Adrenal gland (tissue), 12 donors: Measurements from ENCODE around the gene FEZF2. TPM values are rescaled to one million over a fixed set of nuclear protein-coding genes. Genes with fewer than 3 reads are reported as not detected.

Source experiments
- DNase-seq, 7 donors: peaks; one replicate each; pipeline ENCODE4 v3.0.0-alpha.2; 2019 to 2020
- H3K27ac ChIP-seq, 5 donors: fragments of 200-600 bp; sonication (generic) in 4 of 5; 1 replicate in 3 of 5; 2 replicates in 2 of 5; pipeline versions ENCODE4 v1.5.1 to v1.8.0; 2016 to 2020; ENCODE audit warnings: mild to moderate bottlenecking in 1 of 5
- H3K27me3 ChIP-seq: fragments of 200-600 bp; 2 replicates; pipeline ENCODE4 v1.8.0; 2021
- H3K36me3 ChIP-seq, 2 donors: fragments of 200-600 bp; replicated peaks in 1 of 2; 1 replicate in 1 of 2; 2 replicates in 1 of 2; pipeline versions ENCODE4 v1.5.1 to v1.8.0; 2018 to 2022
- H3K4me1 ChIP-seq, 2 donors: fragments of 200-600 bp; replicated peaks in 1 of 2; 1 replicate in 1 of 2; 2 replicates in 1 of 2; pipeline versions ENCODE4 v1.5.1 to v1.8.0; 2018 to 2021
- H3K4me3 ChIP-seq, 4 donors: fragments of 200-600 bp; sonication (generic) in 3 of 4; one replicate each; pipeline ENCODE4 v1.5.1; 2016 to 2018
- H3K9me3 ChIP-seq, 3 donors: fragments of 200-600 bp; sonication (generic) in 1 of 3; replicated peaks in 1 of 3; 1 replicate in 2 of 3; 2 replicates in 1 of 3; pipeline versions ENCODE4 v1.5.1 to v1.8.0; 2016 to 2021
- POLR2A ChIP-seq, 2 donors: fragments of 450-650 bp; IDR thresholded peaks; one replicate each; pipeline ENCODE4 v1.6.1; 2017; ENCODE audit warnings: antibody characterized with exemption in 2 of 2, mild to moderate bottlenecking in 2 of 2, moderate library complexity in 1 of 2
- WGBS, 4 donors: extraction: QIAGEN DNeasy Blood & Tissue Kit in 2 of 4; methylation state at CpG; one replicate each; pipeline versions ENCODE4 v1.1.5 to v1.1.7; 2013 to 2017; 5-methylcytosine and 5-hydroxymethylcytosine counted together
- intact Hi-C, 2 donors: fragments of 100-400 bp; cut with DNase I; formaldehyde crosslinking; loops; one replicate each; pipeline versions ENCODE4 v1.14.1 to v1.15.0; 2022 to 2023
- polyA plus RNA-seq, 3 donors: library from polyadenylated mRNA; stranded (reverse); fragments of 200-250 nt in 2 of 3; fragments of 350-450 nt in 1 of 3; fragmentation: Illumina TruSeq in 1 of 3; extraction: RNeasy Lipid Tissue Mini Kit (QIAGEN cat#74804) in 1 of 3; gene quantifications; one replicate each; pipeline ENCODE4 v1.2.3, GENCODE V29; 2013 to 2014
- total RNA-seq, 9 donors: library from RNA; depleted of rRNA in 4 of 9; stranded (reverse); fragments of >200 nt in 4 of 9; fragments of 120-200 nt in 1 of 9; fragmentation: NEBNext Ultra II Directional in 1 of 9; extraction: Animal tissue kit (Norgen Biotek cat#: 25700) in 1 of 9; gene quantifications; one replicate each; pipeline versions ENCODE4 v1.1.0 to v1.2.4, GENCODE V29; 2013 to 2023
- TF ChIP-seq, protein P1 (sequence below), 6 experiments: fragments of 450-650 bp in 4 of 6; fragments of 200-600 bp in 2 of 6; sonication (generic) in 1 of 6; IDR thresholded peaks; 1 replicate in 5 of 6; 2 replicates in 1 of 6; pipeline versions ENCODE4 v1.5.1 to v1.8.0; 2016 to 2021; ENCODE audit warnings: antibody characterized with exemption in 6 of 6, mild to moderate bottlenecking in 2 of 6, moderate library complexity in 1 of 6
- donor health status: healthy with polysubstance abuse.
- donor health status: Bipolar disorder and iron deficiency.
- donor health status: DM: yes; HTN: yes; CAD: no.
- donor health status: DM: no; HTN: no; CAD: no.
- donor health status: DM: no; HTN: no; CAD: no.
- donor health status: DM: yes; HTN: yes; CAD: no.

The FEZF2 gene
- total and polyA plus RNA-seq, 12 donors: not detected

DNA sequence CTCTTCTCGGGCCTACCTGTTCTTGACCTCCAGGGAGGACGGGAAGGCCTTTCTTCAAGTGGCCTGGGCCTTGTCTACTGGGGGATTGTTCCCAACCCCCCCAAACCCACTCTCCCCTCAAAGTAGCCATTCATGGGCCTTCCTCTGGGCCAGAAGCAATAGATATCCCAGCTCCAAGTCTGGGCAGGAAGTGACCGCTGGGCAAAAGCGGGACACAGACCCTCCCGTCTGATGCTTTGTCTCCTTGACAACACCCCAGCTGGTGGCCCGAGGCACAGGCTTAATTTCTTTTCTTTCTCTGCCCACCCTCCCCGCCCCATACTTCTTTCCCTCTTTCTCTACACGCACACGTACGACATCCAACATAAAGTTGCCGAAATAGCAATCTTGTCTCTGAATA is 41.4 kb upstream of the FEZF2 start:
- 79 to 85% (median 82%) methylated on average over 11 of the region's 11 CpGs for WGBS, 4 donors
- DNase-seq: no peak

DNA sequence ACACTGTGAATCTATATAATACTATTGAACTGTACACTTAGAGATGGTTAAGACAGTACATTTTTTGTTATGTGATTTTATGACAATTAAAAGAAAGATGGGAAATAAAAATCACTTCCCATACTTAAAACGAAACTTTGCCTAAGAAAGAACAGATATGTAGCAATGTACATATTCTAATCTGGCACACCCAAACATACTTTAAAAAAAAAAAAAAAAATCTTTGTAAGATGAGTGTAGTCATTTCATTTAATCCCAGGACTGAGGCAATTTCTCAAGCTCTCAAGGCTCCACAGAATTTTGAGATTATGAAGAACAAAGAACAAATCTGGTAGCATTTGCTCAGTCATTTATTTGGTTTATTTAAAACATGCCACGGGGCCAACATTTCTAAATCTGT is 40.3 kb upstream of the FEZF2 start:
- TF ChIP-seq, protein P1, sequence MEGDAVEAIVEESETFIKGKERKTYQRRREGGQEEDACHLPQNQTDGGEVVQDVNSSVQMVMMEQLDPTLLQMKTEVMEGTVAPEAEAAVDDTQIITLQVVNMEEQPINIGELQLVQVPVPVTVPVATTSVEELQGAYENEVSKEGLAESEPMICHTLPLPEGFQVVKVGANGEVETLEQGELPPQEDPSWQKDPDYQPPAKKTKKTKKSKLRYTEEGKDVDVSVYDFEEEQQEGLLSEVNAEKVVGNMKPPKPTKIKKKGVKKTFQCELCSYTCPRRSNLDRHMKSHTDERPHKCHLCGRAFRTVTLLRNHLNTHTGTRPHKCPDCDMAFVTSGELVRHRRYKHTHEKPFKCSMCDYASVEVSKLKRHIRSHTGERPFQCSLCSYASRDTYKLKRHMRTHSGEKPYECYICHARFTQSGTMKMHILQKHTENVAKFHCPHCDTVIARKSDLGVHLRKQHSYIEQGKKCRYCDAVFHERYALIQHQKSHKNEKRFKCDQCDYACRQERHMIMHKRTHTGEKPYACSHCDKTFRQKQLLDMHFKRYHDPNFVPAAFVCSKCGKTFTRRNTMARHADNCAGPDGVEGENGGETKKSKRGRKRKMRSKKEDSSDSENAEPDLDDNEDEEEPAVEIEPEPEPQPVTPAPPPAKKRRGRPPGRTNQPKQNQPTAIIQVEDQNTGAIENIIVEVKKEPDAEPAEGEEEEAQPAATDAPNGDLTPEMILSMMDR (IDR thresholded peaks at IDR 0.05): no peak
- TF ChIP-seq POLR2A (IDR thresholded peaks at IDR 0.05): no peak
- WGBS, 4 donors: 69 to 76% (median 72%) methylated on average over 2 of the region's 2 CpGs
- H3K27me3 ChIP-seq: no peaks in the 10 kb centered on the region
- DNase-seq: no peak
- no peaks in the 10 kb centered on the region for H3K4me1 ChIP-seq
- H3K36me3 ChIP-seq: no peaks in the 10 kb centered on the region
- H3K4me3 ChIP-seq: no peak overlapping the region
- H3K9me3 ChIP-seq: no peaks in the 10 kb centered on the region
- intact Hi-C loops: no loop called here
- H3K27ac ChIP-seq: no peak overlapping the region

More for the DNA sequence above, 41.4 kb upstream of the FEZF2 start:
- Histone ChIP-seq H3K9me3 (no peaks in the 10 kb centered on the region), H3K27me3 (no peaks in the 10 kb centered on the region), H3K36me3 (no peaks in the 10 kb centered on the region), H3K27ac (no peak overlapping the region), H3K4me3 (no peak overlapping the region), H3K4me1 (no peaks in the 10 kb centered on the region)
- TF ChIP-seq, protein P1 (IDR thresholded peaks at IDR 0.05): no peak
- no peak for TF ChIP-seq POLR2A (IDR thresholded peaks at IDR 0.05)
- intact Hi-C loops: no loop called here

DNA sequence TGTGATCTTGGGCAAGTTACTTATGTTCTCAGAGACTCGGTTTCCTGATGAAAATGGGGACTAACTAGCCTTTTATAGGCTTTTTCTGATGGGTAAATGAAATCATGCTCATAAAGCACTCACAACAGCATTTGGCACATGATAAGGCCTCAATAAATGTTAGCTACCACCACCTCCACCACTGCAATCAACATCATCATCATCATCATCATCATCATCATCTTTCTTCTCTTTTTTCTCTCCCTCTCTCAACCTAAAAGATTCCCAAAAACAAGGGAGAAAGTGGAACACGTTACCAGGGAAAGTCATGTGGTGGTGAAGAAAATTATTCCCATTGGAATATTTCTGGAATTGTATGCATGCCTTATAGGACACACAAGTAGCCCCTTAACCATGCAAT is 33.6 kb upstream of the FEZF2 start:
- Histone ChIP-seq H3K36me3 (no peaks in the 10 kb centered on the region), H3K9me3 (no peaks in the 10 kb centered on the region), H3K4me3 (no peak overlapping the region), H3K4me1 (no peaks in the 10 kb centered on the region), H3K27me3 (no peaks in the 10 kb centered on the region), H3K27ac (no peak overlapping the region)
- no peak for DNase-seq
- no peak for TF ChIP-seq POLR2A (IDR thresholded peaks at IDR 0.05)
- TF ChIP-seq, protein P1 (IDR thresholded peaks at IDR 0.05): no peak
- 74 to 86% (median 78%) methylated on average over 2 of the region's 2 CpGs for WGBS, 4 donors
- intact Hi-C loops: no loop called here

DNA sequence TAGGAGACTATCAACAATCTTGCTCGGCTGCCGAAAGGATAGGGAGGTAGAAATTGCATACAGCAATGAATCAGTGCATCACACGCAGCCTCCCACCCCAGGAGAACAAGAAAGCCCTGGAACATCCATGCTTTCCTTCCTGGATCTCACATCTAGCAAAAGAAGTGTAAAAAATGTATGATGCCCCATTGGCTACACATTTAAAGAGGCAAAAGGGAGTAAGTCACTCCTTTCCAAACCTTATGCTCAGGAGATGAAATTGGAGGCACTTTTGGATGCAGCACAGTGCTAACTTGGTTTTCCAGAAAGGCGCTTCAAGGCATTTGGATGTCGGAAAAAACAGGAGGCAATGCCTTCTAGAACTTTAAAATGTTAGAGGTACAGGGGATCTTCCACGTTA is 32.2 kb upstream of the FEZF2 start:
- H3K36me3 ChIP-seq: no peaks in the 10 kb centered on the region
- no peaks in the 10 kb centered on the region for H3K4me1 ChIP-seq
- 77 to 81% (median 80%) methylated on average over 6 of the region's 6 CpGs for WGBS, 4 donors
- no peak for DNase-seq
- TF ChIP-seq, protein P1 (IDR thresholded peaks at IDR 0.05): no peak
- no peak for TF ChIP-seq POLR2A (IDR thresholded peaks at IDR 0.05)
- H3K9me3 ChIP-seq: no peaks in the 10 kb centered on the region
- intact Hi-C loops: no loop called here
- H3K27ac ChIP-seq: no peak overlapping the region
- H3K4me3 ChIP-seq: no peak overlapping the region
- no peaks in the 10 kb centered on the region for H3K27me3 ChIP-seq
